22Rv1 (cell line): ENCODE results near the gene BBOF1.

Source experiments
- H3K27ac ChIP-seq: fragments of 450-650 bp; 2 replicates; pipeline ENCODE4 v1.5.1; 2017
- CTCF ChIP-seq: fragments of 450-650 bp; IDR thresholded peaks from 2 replicates; pipeline ENCODE4 v1.5.1; 2017; ENCODE audit warnings: mild to moderate bottlenecking
- ZFX ChIP-seq: fragments of 450-650 bp; IDR thresholded peaks from 2 replicates; pipeline ENCODE4 v1.6.1; 2017; ENCODE audit warnings: antibody characterized with exemption, borderline replicate concordance

Gene BBOF1

GRCh38 chr14:74035556-74035955 lies 16.4 kb downstream of the BBOF1 start:
- no peak for TF ChIP-seq CTCF
- no peak for TF ChIP-seq ZFX
- no peak overlapping the region for H3K27ac ChIP-seq

- H3K27ac ChIP-seq = no peak overlapping the region
- TF ChIP-seq ZFX (no peak), CTCF (peak; percentile 81)
Measured at GRCh38 chr14:74038020-74038859, 19.1 kb downstream of the BBOF1 start.

- no peak overlapping the region for H3K27ac ChIP-seq
- TF ChIP-seq ZFX (no peak), CTCF (no peak)
Measured at GRCh38 chr14:74042296-74042695, 23.1 kb downstream of the BBOF1 start.

GRCh38 chr14:74045522-74045921 lies 26.4 kb downstream of the BBOF1 start:
- TF ChIP-seq CTCF (no peak), ZFX (no peak)

GRCh38 chr14:74048281-74048680 lies 29.1 kb downstream of the BBOF1 start:
- TF ChIP-seq CTCF (no peak), ZFX (no peak)
- no peak overlapping the region for H3K27ac ChIP-seq

More at GRCh38 chr14:74045522-74045921, 26.4 kb downstream of the BBOF1 start:
- no peak overlapping the region for H3K27ac ChIP-seq

GRCh38 chr14:74049876-74050495 lies 30.8 kb downstream of the BBOF1 start:
- TF ChIP-seq ZFX (no peak), CTCF (no peak)
- no peak overlapping the region for H3K27ac ChIP-seq

- H3K27ac ChIP-seq = 0 out of 2 replicates have a peak overlapping the region, but pooled peaks have one; percentile 13
- TF ChIP-seq ZFX (no peak), CTCF (no peak)
Measured at GRCh38 chr14:74062809-74063150, 43.6 kb downstream of the BBOF1 start.
